ENCODE results near the gene PRTFDC1.
"Not testable (repeated sequence)": the region's sequence is repeated elsewhere in the genome, so short reads cannot be mapped to it uniquely, and the experiment has no call there.

Gene PRTFDC1

GRCh38 chr10:24962995-24963394 is 10.6 kb upstream of the PRTFDC1 start:
- no peak for DNase-seq (ENCODE audit: insufficient read length)
- TF ChIP-seq TAF1 (IDR thresholded peaks at IDR 0.05; ENCODE audit: borderline replicate concordance, low read depth, low read length) (no peak), POLR2AphosphoS5 (IDR thresholded peaks at IDR 0.05; ENCODE audit: low read depth, low read length) (no peak), POLR2A (IDR thresholded peaks at IDR 0.05; ENCODE audit: low read depth, low read length) (no peak)
- no peak for FAIRE-seq

DNA sequence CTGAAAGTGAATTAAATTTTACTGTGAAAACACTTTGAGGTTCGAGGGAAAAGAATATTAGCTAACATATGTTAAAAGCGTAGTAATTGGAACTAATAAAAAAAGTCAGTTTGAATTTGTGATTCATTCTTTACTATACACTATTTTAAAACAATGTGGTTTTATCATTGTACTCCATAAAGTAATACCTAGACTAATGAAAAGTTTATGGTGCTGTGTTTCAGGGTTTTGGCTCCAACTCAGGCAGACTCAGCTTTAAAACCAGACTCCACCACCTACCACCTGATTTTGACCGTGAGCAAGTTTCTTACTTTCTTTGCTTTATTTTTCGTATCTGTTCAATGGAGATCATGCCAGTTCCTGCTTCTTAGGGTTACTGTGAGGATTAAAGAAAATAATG is 9.2 kb upstream of the PRTFDC1 start:
- DNase-seq (ENCODE audit: insufficient read length) (no peak), FAIRE-seq (no peak)
- no peak for TF ChIP-seq POLR2A (IDR thresholded peaks at IDR 0.05; ENCODE audit: low read depth, low read length)
- TF ChIP-seq TAF1 (IDR thresholded peaks at IDR 0.05; ENCODE audit: borderline replicate concordance, low read depth, low read length), result no peak
- TF ChIP-seq POLR2AphosphoS5 (IDR thresholded peaks at IDR 0.05; ENCODE audit: low read depth, low read length), result no peak

DNA sequence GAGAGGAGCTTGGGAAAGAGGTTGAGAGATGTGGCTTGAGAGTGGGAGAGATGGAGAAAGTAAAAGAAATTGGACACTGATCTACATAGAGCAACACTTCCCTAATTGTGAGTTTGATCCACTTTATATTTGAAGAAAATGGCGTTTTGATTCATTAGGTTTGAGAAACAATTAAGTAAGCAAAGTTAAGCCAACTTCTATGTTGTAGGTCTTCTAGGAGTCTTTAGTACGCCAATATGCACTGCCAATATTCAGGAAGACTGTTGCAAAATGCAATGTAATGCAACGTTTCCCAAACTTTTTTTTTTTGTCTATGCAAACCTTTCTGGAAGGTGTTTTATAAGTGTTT is 7.0 kb upstream of the PRTFDC1 start:
- TF ChIP-seq POLR2A (IDR thresholded peaks at IDR 0.05; ENCODE audit: low read depth, low read length) (no peak), TAF1 (IDR thresholded peaks at IDR 0.05; ENCODE audit: borderline replicate concordance, low read depth, low read length) (no peak), POLR2AphosphoS5 (IDR thresholded peaks at IDR 0.05; ENCODE audit: low read depth, low read length) (no peak)
- DNase-seq (ENCODE audit: insufficient read length) (no peak), FAIRE-seq (no peak)

DNA sequence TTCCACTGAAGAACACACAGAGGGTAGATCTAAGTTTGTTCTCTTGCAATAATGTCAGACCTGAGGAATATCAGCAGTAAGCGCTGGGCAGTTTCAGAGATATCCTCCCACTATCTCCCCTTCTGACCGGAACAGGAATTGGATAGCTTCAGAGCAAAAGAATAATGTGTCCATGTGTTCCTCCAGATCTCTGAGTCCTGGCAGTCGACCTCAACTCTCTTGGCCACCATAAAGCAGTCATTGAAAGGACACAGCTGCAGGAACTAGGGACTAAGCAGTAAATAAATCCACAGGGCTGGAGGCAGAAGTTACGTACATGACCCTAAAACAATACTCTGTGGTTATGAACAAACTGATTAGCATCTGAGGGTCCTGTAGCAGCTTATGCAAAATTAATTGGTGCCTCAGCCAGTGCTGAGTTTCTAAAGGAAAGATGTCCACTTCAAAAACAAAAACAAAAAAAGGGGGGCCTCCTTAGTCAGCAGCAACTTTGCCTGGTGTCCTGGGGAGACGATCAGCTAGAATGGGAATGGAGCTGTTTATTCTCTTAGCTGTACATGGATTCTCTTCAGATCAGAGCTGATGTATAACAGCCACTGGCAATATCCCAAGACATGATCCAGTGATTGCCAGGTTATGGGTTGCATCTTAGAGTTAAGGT is 6.4 kb upstream of the PRTFDC1 start:
- DNase-seq (ENCODE audit: insufficient read length), result no peak
- no peak for TF ChIP-seq POLR2A (IDR thresholded peaks at IDR 0.05; ENCODE audit: low read depth, low read length)
- no peak for TF ChIP-seq TAF1 (IDR thresholded peaks at IDR 0.05; ENCODE audit: borderline replicate concordance, low read depth, low read length)
- TF ChIP-seq POLR2AphosphoS5 (IDR thresholded peaks at IDR 0.05; ENCODE audit: low read depth, low read length), result no peak
- FAIRE-seq, result no peak

DNA sequence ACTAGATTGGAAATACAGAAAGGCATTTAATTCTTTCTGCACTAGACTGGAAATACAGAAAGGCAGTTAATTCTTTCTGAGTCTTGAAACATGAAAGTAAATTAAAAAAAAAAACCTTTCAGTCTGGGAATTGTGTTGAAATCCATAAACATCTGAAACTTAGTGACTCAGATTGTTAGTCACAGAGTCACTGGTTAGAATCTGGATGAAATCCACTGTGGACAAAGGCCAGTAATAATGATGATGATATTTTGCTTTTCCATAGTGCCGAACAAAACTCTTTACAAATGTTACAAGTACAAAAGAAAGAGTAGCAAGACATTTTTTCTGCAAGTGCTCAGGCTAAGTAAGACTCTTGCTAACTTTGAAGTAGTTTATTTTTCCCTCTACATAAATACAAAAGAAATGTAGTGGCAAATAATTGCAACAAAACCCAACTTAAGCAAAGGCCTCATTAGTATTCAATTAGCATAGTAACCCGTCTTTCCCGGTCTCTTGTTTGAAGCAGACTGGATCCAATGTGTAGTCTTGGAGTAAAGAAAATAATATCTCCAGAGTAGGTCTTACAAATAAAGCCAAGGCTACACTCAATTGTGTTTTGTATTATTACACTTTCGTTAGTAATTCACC is 5.8 kb upstream of the PRTFDC1 start:
- no peak for TF ChIP-seq POLR2A (IDR thresholded peaks at IDR 0.05; ENCODE audit: low read depth, low read length)
- no peak for TF ChIP-seq POLR2AphosphoS5 (IDR thresholded peaks at IDR 0.05; ENCODE audit: low read depth, low read length)
- TF ChIP-seq TAF1 (IDR thresholded peaks at IDR 0.05; ENCODE audit: borderline replicate concordance, low read depth, low read length), result no peak
- FAIRE-seq (no peak), DNase-seq (ENCODE audit: insufficient read length) (no peak)

DNA sequence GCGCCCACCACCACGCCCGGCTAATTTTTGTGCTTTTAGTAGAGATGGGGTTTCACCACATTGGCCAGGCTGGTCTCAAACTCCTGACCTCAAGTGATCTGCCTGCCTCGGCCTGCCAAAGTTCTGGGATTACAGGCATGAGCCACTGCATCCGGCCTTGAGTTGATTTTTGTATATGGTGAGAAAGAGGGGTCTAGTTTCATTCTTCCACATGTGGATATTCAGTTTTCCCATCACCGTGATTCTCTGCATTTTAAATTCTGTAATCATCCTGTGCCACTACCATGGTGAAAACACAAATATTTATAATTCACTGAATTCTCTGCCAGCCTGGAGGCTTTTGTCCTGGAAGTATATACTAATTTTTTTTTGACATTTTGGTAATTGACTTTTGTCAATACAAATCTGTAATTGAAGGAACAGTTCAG is 5.2 kb upstream of the PRTFDC1 start:
- not testable (repeated sequence) for DNase-seq (ENCODE audit: insufficient read length)

DNA sequence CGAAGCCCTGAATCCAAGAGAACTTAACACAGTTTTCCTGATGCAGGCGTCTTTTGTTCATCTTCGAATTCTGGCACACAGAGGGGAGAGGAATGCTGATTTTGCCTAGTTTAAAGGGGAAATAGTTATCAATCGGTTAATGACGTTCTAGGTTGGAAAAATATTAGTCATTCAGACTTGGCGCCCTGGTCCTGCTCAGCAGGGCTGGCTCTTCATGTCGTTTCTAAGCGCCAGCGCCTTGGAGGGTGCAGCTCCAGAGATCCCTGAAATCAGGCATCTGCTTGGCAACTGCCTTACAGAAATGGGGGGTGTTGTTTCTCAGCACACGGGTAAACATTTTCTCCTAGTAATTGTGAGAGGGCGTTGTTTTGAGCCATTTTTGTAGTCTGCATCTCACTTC is 1.3 kb upstream of the PRTFDC1 start:
- DNase-seq (ENCODE audit: insufficient read length), result no peak
- FAIRE-seq, result no peak
- TF ChIP-seq TAF1 (IDR thresholded peaks at IDR 0.05; ENCODE audit: borderline replicate concordance, low read depth, low read length) (no peak), POLR2A (IDR thresholded peaks at IDR 0.05; ENCODE audit: low read depth, low read length) (no peak), POLR2AphosphoS5 (IDR thresholded peaks at IDR 0.05; ENCODE audit: low read depth, low read length) (no peak)

More for the DNA sequence above, 5.2 kb upstream of the PRTFDC1 start:
- not testable (repeated sequence) for FAIRE-seq

DNA sequence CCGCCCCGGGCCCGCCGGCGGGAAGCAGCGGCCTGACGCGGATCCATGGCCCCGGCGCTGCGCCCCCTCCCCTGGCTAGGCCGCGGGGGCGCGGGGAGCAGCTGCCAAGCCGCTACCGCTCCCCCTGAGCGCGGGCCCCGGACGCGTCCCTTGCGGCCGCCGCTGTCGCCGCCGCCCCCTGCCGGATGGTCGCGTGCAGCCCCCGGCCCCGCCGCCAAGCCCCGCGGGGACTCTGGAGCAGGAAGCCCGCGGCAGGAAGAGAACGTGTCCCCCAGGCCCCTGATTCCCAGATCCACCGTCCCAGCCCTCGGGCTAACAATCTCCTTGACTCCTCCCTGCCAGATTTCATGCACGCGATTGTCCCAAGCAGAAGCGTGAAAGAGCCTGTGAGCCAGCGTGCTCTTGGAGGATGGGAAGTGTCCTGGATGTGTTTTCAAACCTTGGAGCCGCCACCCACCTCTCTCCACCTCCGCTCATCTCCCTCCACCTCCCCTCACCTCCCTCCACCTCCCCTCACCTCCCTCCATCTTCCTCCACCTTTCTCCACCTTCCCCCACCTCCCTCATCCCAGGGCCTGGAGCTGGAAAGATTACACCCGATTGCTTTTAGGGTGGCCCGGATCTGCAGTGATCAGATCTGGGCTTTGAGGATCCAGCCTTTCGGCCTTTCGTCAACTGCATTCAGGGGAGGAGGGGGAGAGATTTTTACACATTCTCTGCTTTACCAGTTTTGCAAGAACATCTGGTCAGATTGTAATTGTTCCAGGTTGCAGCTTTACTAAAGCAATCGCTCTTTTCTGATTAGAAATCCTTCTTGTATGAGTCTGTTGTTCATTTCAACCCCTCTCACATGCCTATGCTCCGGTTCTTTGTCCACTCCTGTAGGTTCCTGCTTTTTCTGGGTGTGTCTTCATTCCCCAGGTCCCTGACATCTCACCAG is 570 bp upstream of the PRTFDC1 start:
- FAIRE-seq (no peak), DNase-seq (ENCODE audit: insufficient read length) (peak; percentile 44)
- TF ChIP-seq POLR2AphosphoS5 (IDR thresholded peaks at IDR 0.05; ENCODE audit: low read depth, low read length), result no peak
- no peak for TF ChIP-seq POLR2A (IDR thresholded peaks at IDR 0.05; ENCODE audit: low read depth, low read length)
- no peak for TF ChIP-seq TAF1 (IDR thresholded peaks at IDR 0.05; ENCODE audit: borderline replicate concordance, low read depth, low read length)

DNA sequence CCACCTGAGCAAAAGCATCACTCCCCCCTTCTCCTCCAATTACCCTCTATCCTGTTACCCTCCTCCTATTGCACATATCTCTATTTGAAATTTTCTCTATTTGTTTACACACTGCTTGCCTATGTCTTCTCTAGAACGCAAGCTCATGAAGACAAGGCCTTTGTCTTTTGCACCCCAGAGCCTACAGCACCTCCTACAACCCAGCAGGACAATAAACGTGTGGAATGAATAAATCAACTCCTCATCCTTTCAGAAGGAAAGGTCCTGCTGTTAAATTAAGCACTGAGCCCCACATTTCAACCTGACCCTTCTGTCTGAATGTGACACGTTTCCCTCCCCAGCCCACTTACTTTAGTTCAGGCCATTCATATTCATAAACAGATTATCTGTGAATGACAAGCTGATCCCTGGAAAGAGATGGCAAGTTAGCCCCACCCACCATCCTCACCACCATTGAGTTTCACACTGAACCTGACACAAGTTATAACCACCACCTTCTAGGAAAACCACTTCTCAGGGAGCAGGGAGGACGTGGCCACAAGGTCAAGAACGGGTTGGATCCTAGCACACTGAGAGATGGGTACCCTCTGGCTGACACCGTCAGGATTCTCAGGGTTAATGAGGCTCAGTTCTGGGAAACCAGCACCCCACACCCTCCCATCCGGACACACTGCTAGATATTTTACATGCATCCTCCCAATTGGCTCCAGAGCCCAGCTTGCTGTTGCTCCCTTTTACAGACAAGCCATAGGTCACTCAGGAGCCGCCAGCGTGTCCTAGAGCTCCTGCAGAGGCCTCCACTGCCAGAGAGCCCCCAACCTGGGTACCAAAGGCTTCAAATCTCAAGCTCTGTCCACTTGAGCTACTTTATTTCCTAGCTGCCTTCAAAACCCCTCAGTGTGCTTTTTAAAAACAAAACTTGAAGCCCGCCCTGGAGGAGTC is 934 bp downstream of the PRTFDC1 start:
- DNase-seq (ENCODE audit: insufficient read length) (no peak), FAIRE-seq (peak; percentile 24)
- no peak for TF ChIP-seq POLR2A (IDR thresholded peaks at IDR 0.05; ENCODE audit: low read depth, low read length)
- no peak for TF ChIP-seq POLR2AphosphoS5 (IDR thresholded peaks at IDR 0.05; ENCODE audit: low read depth, low read length)
- TF ChIP-seq TAF1 (IDR thresholded peaks at IDR 0.05; ENCODE audit: borderline replicate concordance, low read depth, low read length), result no peak

DNA sequence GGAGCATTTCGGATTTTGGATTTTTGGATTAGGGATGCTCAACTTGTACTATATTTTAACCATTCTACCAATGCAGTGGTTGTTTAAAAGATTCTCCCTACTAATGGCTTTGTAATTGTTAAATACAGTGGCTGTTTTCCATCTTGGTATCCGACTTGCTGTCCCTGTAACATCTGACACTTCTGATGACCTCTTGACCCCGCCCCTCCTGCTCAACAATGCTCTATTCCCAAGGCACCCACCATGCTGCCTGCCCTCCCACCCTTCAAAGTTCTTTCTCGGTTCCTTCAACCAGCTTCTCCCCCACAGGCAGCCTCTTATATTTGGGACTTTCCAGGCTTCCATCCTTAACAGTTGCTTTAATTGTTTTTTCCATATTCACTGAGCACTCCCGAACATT is 2.0 kb downstream of the PRTFDC1 start:
- FAIRE-seq, result no peak
- TF ChIP-seq POLR2A (IDR thresholded peaks at IDR 0.05; ENCODE audit: low read depth, low read length), result no peak
- no peak for TF ChIP-seq TAF1 (IDR thresholded peaks at IDR 0.05; ENCODE audit: borderline replicate concordance, low read depth, low read length)
- DNase-seq (ENCODE audit: insufficient read length), result no peak

DNA sequence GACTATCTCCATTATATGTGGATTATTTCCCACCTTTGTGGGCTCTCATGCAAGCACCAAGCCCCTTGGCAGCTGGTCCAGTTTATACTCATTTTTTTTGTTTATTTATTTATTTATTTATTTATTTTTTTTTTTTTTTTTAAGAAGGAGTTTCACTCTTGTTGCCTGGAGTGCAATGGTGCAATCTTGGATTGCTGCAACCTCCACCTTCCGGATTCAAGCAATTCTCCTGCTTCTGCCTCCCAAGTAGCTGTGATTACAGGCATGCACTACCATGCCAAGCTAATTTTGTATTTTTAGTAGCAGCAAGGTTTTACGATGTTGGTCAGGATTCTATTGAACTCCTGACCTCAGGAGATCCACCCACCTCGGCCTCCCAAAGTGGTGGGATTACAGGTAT is 2.8 kb downstream of the PRTFDC1 start:
- DNase-seq (ENCODE audit: insufficient read length) (no peak), FAIRE-seq (no peak)
- TF ChIP-seq TAF1 (IDR thresholded peaks at IDR 0.05; ENCODE audit: borderline replicate concordance, low read depth, low read length), result no peak
- no peak for TF ChIP-seq POLR2A (IDR thresholded peaks at IDR 0.05; ENCODE audit: low read depth, low read length)
- no peak for TF ChIP-seq POLR2AphosphoS5 (IDR thresholded peaks at IDR 0.05; ENCODE audit: low read depth, low read length)

Data from GM12892 (cell line).